Measurements from ENCODE around the gene AKAP6. TPM values are rescaled to one million over a fixed set of nuclear protein-coding genes. Genes with fewer than 3 reads are reported as not detected.
A peak's percentile ranks its signal among the peaks of the same experiment; 100 is the strongest.

The AKAP6 gene
- total RNA-seq, 8 experiments from 2014 or later, result 0.76 to 92.9 (median 54.0) TPM

- 3 to 90% (median 11%) methylated on average over 2 to 4 of the region's 4 CpGs; no CpG with 5 or more reads in 2 of the 10 experiments for WGBS, 10 experiments
- Histone ChIP-seq H3K4me3 (no peak overlapping the region), H3K27ac (peak overlapping the region; percentile 61 to 67), H3K4me1 (replicated peaks in 1 of 2) (peaks cover 62 to 73% of the 10 kb centered on the region in 2 donors)
- peak in 5 of 8 experiments; percentile 66 to 88 (median 86) for ATAC-seq (replicated peaks in 6 of 8)
- in situ Hi-C loops (cut with MboI; ENCODE audit: low pct_unique_long_range_greater_than_20kb in 2 of 9, low sequenced_read_pairs in 9 of 9, unreplicated experiment in 9 of 9), result no loop called here
These were observed 397.4 kb downstream of the AKAP6 start for GRCh38 chr14:32726516-32726915.

- ATAC-seq (replicated peaks in 6 of 8), result peak in 4 of 8 experiments; percentile 11 to 54 (median 26)
- peak overlapping the region; percentile 67 to 81 for H3K27ac ChIP-seq
- no peak overlapping the region for H3K4me3 ChIP-seq
- peaks cover 63 to 84% of the 10 kb centered on the region in 2 donors for H3K4me1 ChIP-seq (replicated peaks in 1 of 2)
- WGBS, 10 experiments, result 0 to 86% (median 46%) methylated on average over 1 to 5 of the region's 5 CpGs
- in situ Hi-C loops (cut with MboI; ENCODE audit: low pct_unique_long_range_greater_than_20kb in 2 of 9, low sequenced_read_pairs in 9 of 9, unreplicated experiment in 9 of 9), result no loop called here
These were observed 398.7 kb downstream of the AKAP6 start for GRCh38 chr14:32727832-32728231.

- H3K4me3 ChIP-seq, result no peak overlapping the region
- peak in 3 of 8 experiments; percentile 6 to 36 (median 10) for ATAC-seq (replicated peaks in 6 of 8)
- 0 to 100% (median 47%) methylated on average over 1 of the region's 1 CpG; no CpG with 5 or more reads in 2 of the 10 experiments for WGBS, 10 experiments
- H3K4me1 ChIP-seq (replicated peaks in 1 of 2), result peaks cover 69 to 85% of the 10 kb centered on the region in 2 donors
- in situ Hi-C loops (cut with MboI; ENCODE audit: low pct_unique_long_range_greater_than_20kb in 2 of 9, low sequenced_read_pairs in 9 of 9, unreplicated experiment in 9 of 9), result no loop called here
- H3K27ac ChIP-seq, result peak overlapping the region; percentile 67 to 81
These were observed 399.4 kb downstream of the AKAP6 start for GRCh38 chr14:32728526-32728925.

- ATAC-seq (replicated peaks in 6 of 8), result peak in 4 of 8 experiments; percentile 14 to 47 (median 28)
- Histone ChIP-seq H3K4me3 (no peak overlapping the region), H3K27ac (peak overlapping the region; percentile 67 to 81), H3K4me1 (replicated peaks in 1 of 2) (peaks cover 69 to 85% of the 10 kb centered on the region in 2 donors)
- WGBS, 10 experiments, result 0 to 95% (median 59%) methylated on average over 1 to 5 of the region's 5 CpGs; no CpG with 5 or more reads in 1 of the 10 experiments
- in situ Hi-C loops (cut with MboI; ENCODE audit: low pct_unique_long_range_greater_than_20kb in 2 of 9, low sequenced_read_pairs in 9 of 9, unreplicated experiment in 9 of 9), result no loop called here
These were observed 399.9 kb downstream of the AKAP6 start for GRCh38 chr14:32728976-32729375.

- WGBS, 10 experiments, result 39 to 86% (median 80%) methylated on average over 1 to 2 of the region's 2 CpGs; no CpG with 5 or more reads in 1 of the 10 experiments
- no peak overlapping the region for H3K27ac ChIP-seq
These were observed 402.2 kb downstream of the AKAP6 start for GRCh38 chr14:32731249-32731648.

GRCh38 chr14:32733015-32733414 lies 403.9 kb downstream of the AKAP6 start:
- peak in 1 of 8 experiments; percentile 26 for ATAC-seq (replicated peaks in 6 of 8)
- in situ Hi-C loops (cut with MboI; ENCODE audit: low pct_unique_long_range_greater_than_20kb in 2 of 9, low sequenced_read_pairs in 9 of 9, unreplicated experiment in 9 of 9), result no loop called here
- no peak overlapping the region for H3K27ac ChIP-seq
- no peak overlapping the region for H3K4me3 ChIP-seq
- peaks cover 51 to 76% of the 10 kb centered on the region in 2 donors for H3K4me1 ChIP-seq (replicated peaks in 1 of 2)
- 0 to 100% (median 86%) methylated on average over 1 of the region's 1 CpG; no CpG with 5 or more reads in 1 of the 10 experiments for WGBS, 10 experiments

More at GRCh38 chr14:32731249-32731648, 402.2 kb downstream of the AKAP6 start:
- no peak overlapping the region for H3K4me3 ChIP-seq
- in situ Hi-C loops (cut with MboI; ENCODE audit: low pct_unique_long_range_greater_than_20kb in 2 of 9, low sequenced_read_pairs in 9 of 9, unreplicated experiment in 9 of 9), result no loop called here
- ATAC-seq (replicated peaks in 6 of 8), result no peak
- H3K4me1 ChIP-seq (replicated peaks in 1 of 2), result peaks cover 62 to 85% of the 10 kb centered on the region in 2 donors

- 18 to 100% (median 64%) methylated on average over 1 to 3 of the region's 3 CpGs for WGBS, 10 experiments
- Histone ChIP-seq H3K4me1 (replicated peaks in 1 of 2) (peaks cover 47 to 72% of the 10 kb centered on the region in 2 donors), H3K4me3 (no peak overlapping the region), H3K27ac (no peak overlapping the region)
- in situ Hi-C loops (cut with MboI; ENCODE audit: low pct_unique_long_range_greater_than_20kb in 2 of 9, low sequenced_read_pairs in 9 of 9, unreplicated experiment in 9 of 9), result no loop called here
- ATAC-seq (replicated peaks in 6 of 8), result peak in 3 of 8 experiments; percentile 36 to 44 (median 37)
These were observed 405.2 kb downstream of the AKAP6 start for GRCh38 chr14:32734261-32734660.

GRCh38 chr14:32737621-32738020 lies 408.5 kb downstream of the AKAP6 start:
- Histone ChIP-seq H3K27ac (no peak overlapping the region), H3K4me1 (replicated peaks in 1 of 2) (peaks cover 29 to 45% of the 10 kb centered on the region in 2 donors)
- in situ Hi-C loops (cut with MboI; ENCODE audit: low pct_unique_long_range_greater_than_20kb in 2 of 9, low sequenced_read_pairs in 9 of 9, unreplicated experiment in 9 of 9), result no loop called here

GRCh38 chr14:32738206-32738871 lies 409.2 kb downstream of the AKAP6 start:
- Histone ChIP-seq H3K4me3 (no peak overlapping the region), H3K4me1 (replicated peaks in 1 of 2) (peaks cover 23 to 41% of the 10 kb centered on the region in 2 donors), H3K27ac (no peak overlapping the region)
- ATAC-seq (replicated peaks in 6 of 8), result no peak
- 66 to 100% (median 93%) methylated on average over 1 to 5 of the region's 5 CpGs; no CpG with 5 or more reads in 1 of the 10 experiments for WGBS, 10 experiments
- in situ Hi-C loops (cut with MboI; ENCODE audit: low pct_unique_long_range_greater_than_20kb in 2 of 9, low sequenced_read_pairs in 9 of 9, unreplicated experiment in 9 of 9), result no loop called here

More at GRCh38 chr14:32737621-32738020, 408.5 kb downstream of the AKAP6 start:
- no peak overlapping the region for H3K4me3 ChIP-seq
- peak in 1 of 8 experiments; percentile 26 for ATAC-seq (replicated peaks in 6 of 8)
- WGBS, 10 experiments, result 14 to 97% (median 40%) methylated on average over 1 to 3 of the region's 3 CpGs; no CpG with 5 or more reads in 1 of the 10 experiments

GRCh38 chr14:32744811-32745445 lies 415.8 kb downstream of the AKAP6 start:
- Histone ChIP-seq H3K27ac (no peak overlapping the region), H3K4me3 (no peak overlapping the region), H3K4me1 (replicated peaks in 1 of 2) (no peaks in the 10 kb centered on the region)
- 28 to 100% (median 88%) methylated on average over 1 to 2 of the region's 2 CpGs; no CpG with 5 or more reads in 1 of the 10 experiments for WGBS, 10 experiments
- in situ Hi-C loops (cut with MboI; ENCODE audit: low pct_unique_long_range_greater_than_20kb in 2 of 9, low sequenced_read_pairs in 9 of 9, unreplicated experiment in 9 of 9), result no loop called here
- no peak for ATAC-seq (replicated peaks in 6 of 8)

GRCh38 chr14:32754209-32754608 lies 425.1 kb downstream of the AKAP6 start:
- WGBS, 10 experiments, result 38 to 100% (median 87%) methylated on average over 1 of the region's 1 CpG; no CpG with 5 or more reads in 2 of the 10 experiments
- no peaks in the 10 kb centered on the region for H3K4me1 ChIP-seq (replicated peaks in 1 of 2)
- H3K4me3 ChIP-seq, result no peak overlapping the region
- H3K27ac ChIP-seq, result no peak overlapping the region
- in situ Hi-C loops (cut with MboI; ENCODE audit: low pct_unique_long_range_greater_than_20kb in 2 of 9, low sequenced_read_pairs in 9 of 9, unreplicated experiment in 9 of 9), result no loop called here
- no peak for ATAC-seq (replicated peaks in 6 of 8)

GRCh38 chr14:32756173-32756572 lies 427.1 kb downstream of the AKAP6 start:
- no peak overlapping the region for H3K27ac ChIP-seq
- peaks cover 0 to 1% of the 10 kb centered on the region in 2 donors for H3K4me1 ChIP-seq (replicated peaks in 1 of 2)
- no peak for ATAC-seq (replicated peaks in 6 of 8)
- H3K4me3 ChIP-seq, result no peak overlapping the region
- in situ Hi-C loops (cut with MboI; ENCODE audit: low pct_unique_long_range_greater_than_20kb in 2 of 9, low sequenced_read_pairs in 9 of 9, unreplicated experiment in 9 of 9), result no loop called here
- 67 to 100% methylated on average over 1 of the region's 1 CpG; no CpG with 5 or more reads in 8 of the 10 experiments for WGBS, 10 experiments

GRCh38 chr14:32756775-32757174 lies 427.7 kb downstream of the AKAP6 start:
- no peak for ATAC-seq (replicated peaks in 6 of 8)
- WGBS, 10 experiments, result 0 to 78% (median 73%) methylated on average over 1 to 2 of the region's 3 CpGs; no CpG with 5 or more reads in 7 of the 10 experiments
- H3K4me3 ChIP-seq, result no peak overlapping the region
- no peak overlapping the region for H3K27ac ChIP-seq
- in situ Hi-C loops (cut with MboI; ENCODE audit: low pct_unique_long_range_greater_than_20kb in 2 of 9, low sequenced_read_pairs in 9 of 9, unreplicated experiment in 9 of 9), result no loop called here
- H3K4me1 ChIP-seq (replicated peaks in 1 of 2), result peaks cover 0 to 3% of the 10 kb centered on the region in 2 donors
